Osteoblast (primary cell): Measurements from ENCODE around the gene SLC4A8. TPM values are rescaled to one million over a fixed set of nuclear protein-coding genes. Genes with fewer than 3 reads are reported as not detected.

Experiments
- DNase-seq: peaks from one replicate; pipeline ENCODE4 v3.0.0; 2011; ENCODE audit warnings: low spot score, mixed read lengths; ENCODE audit not compliant: insufficient read length; ENCODE audit errors: missing footprints
- H2AFZ ChIP-seq: 2 replicates; pipeline ENCODE4 v1.6.0; 2011; ENCODE audit warnings: mild to moderate bottlenecking, low read length
- H3K27ac ChIP-seq: 2 replicates; pipeline ENCODE4 v1.5.1; 2011; ENCODE audit warnings: mild to moderate bottlenecking, low read depth, low read length, moderate library complexity
- H3K27me3 ChIP-seq: 2 replicates; pipeline ENCODE4 v1.6.0; 2012; ENCODE audit warnings: mild to moderate bottlenecking, control low read depth, inconsistent platforms, low read length, moderate library complexity; ENCODE audit not compliant: insufficient read depth
- H3K36me3 ChIP-seq: 2 replicates; pipeline ENCODE4 v1.5.1; 2011; ENCODE audit warnings: mild to moderate bottlenecking, low read length, control low read depth, moderate library complexity; ENCODE audit not compliant: insufficient read depth
- H3K4me1 ChIP-seq: 2 replicates; pipeline ENCODE4 v1.5.1; 2011; ENCODE audit warnings: mild to moderate bottlenecking, low read length, control low read depth, moderate library complexity; ENCODE audit not compliant: insufficient read depth
- H3K4me2 ChIP-seq: 2 replicates; pipeline ENCODE4 v1.6.0; 2011; ENCODE audit warnings: mild to moderate bottlenecking, low read length; ENCODE audit not compliant: insufficient read depth
- H3K4me3 ChIP-seq: fragments of 200-600 bp; sonication (generic); 3 replicates; pipeline ENCODE4 v1.5.1; 2012; ENCODE audit warnings: mild to moderate bottlenecking, low read length, inconsistent platforms; ENCODE audit not compliant: insufficient read depth
- H3K79me2 ChIP-seq: 2 replicates; pipeline ENCODE4 v1.6.0; 2012; ENCODE audit warnings: mild to moderate bottlenecking, low read length, control low read depth, inconsistent platforms; ENCODE audit not compliant: insufficient read depth
- H3K9me3 ChIP-seq: 2 replicates; pipeline ENCODE4 v1.5.1; 2011; ENCODE audit warnings: low read depth, low read length, control low read depth
- H4K20me1 ChIP-seq: 2 replicates; pipeline ENCODE4 v1.6.0; 2012; ENCODE audit warnings: mild to moderate bottlenecking, low read length, control low read depth; ENCODE audit not compliant: insufficient read depth
- CTCF ChIP-seq: IDR thresholded peaks from 2 replicates; pipeline ENCODE4 v1.5.1; 2011; ENCODE audit warnings: mild to moderate bottlenecking, low read depth, low read length, moderate library complexity; ENCODE audit errors: extremely low read depth
- total RNA-seq: library from RNA; depleted of rRNA; stranded (reverse); fragments of >200 nt; gene quantifications from 2 replicates; pipeline ENCODE4 v1.2.3, GENCODE V29; 2012

The SLC4A8 gene
- total RNA-seq, 1 donor, result 2.9 TPM

GRCh38 chr12:51429700-51430099 lies 5.1 kb downstream of the SLC4A8 start:
- Histone ChIP-seq H3K79me2 (no peaks in the 10 kb centered on the region), H3K36me3 (no peaks in the 10 kb centered on the region), H3K4me2 (no peak overlapping the region), H4K20me1 (no peaks in the 10 kb centered on the region), H3K4me3 (no peak overlapping the region), H3K27ac (no peak overlapping the region), H3K27me3 (no peaks in the 10 kb centered on the region), H2AFZ (no peak overlapping the region), H3K4me1 (peaks cover 3% of the 10 kb centered on the region), H3K9me3 (no peaks in the 10 kb centered on the region)
- DNase-seq, result no peak
- no peak for TF ChIP-seq CTCF

DNA sequence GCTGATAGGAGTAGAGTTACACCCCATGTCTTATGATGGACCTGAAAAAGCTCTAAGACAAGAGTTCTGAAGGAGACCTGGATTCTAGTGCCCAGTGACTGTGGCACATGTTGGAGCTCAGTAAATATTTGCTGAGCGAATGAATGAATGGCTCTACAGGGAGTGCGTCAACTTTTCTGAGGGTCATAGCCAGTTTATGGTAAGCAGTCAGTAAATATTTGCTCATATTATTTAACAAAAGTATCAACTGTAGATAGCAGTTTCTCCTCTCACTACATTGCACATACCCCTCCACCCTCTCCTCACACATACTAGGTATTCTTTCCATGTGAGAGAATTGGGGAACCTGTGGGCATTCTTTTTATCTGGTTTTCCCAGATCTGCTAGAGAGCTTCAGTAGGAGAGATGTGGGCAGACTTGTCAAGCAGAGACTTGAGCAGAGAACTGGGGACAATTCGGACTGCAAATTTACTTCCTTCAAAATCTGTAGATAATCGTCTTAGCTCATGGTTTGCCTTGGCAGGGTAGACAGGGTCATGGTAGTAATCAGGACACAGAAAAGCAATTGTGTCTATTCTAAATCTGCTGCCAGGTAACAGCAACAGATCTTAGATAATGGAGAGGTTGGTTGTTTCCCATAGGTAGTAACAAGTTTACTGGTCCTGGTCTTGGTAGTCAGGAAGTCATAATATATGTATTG lies 5.7 kb downstream of the SLC4A8 start:
- Histone ChIP-seq H3K4me1 (peaks cover under 1% of the 10 kb centered on the region), H4K20me1 (no peaks in the 10 kb centered on the region), H3K36me3 (no peaks in the 10 kb centered on the region), H3K4me3 (no peak overlapping the region), H2AFZ (no peak overlapping the region), H3K79me2 (no peaks in the 10 kb centered on the region), H3K27ac (no peak overlapping the region), H3K9me3 (no peaks in the 10 kb centered on the region), H3K27me3 (no peaks in the 10 kb centered on the region), H3K4me2 (no peak overlapping the region)
- no peak for TF ChIP-seq CTCF
- no peak for DNase-seq

DNA sequence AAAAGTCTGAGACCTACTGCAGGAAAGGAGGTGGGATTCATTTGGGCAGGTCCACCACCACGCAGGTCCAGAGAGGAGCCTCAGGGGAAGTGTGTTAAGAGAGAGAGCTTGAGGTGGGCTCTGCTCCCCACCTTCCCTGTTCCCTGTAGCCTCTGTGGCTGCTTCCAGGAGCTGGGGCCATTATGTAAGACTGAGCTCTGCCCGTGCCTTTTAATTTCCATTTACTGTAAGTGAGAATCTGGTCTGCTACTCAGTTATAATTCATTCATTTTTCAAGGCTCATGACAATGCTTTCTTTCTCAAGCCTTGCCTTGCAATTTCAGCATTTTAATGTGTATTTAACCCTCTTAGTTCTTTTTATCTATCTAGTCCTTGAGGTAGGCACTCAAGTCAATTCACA lies 8.3 kb downstream of the SLC4A8 start:
- Histone ChIP-seq H4K20me1 (no peaks in the 10 kb centered on the region), H3K27me3 (no peaks in the 10 kb centered on the region), H3K79me2 (no peaks in the 10 kb centered on the region), H2AFZ (no peak overlapping the region), H3K36me3 (no peaks in the 10 kb centered on the region), H3K4me2 (no peak overlapping the region), H3K4me1 (no peaks in the 10 kb centered on the region), H3K9me3 (no peaks in the 10 kb centered on the region), H3K27ac (no peak overlapping the region), H3K4me3 (no peak overlapping the region)
- TF ChIP-seq CTCF, result no peak
- peak; percentile 4 for DNase-seq

GRCh38 chr12:51434305-51434704 lies 9.7 kb downstream of the SLC4A8 start:
- H3K79me2 ChIP-seq, result no peaks in the 10 kb centered on the region
- DNase-seq, result peak; percentile 5
- no peak overlapping the region for H3K27ac ChIP-seq
- no peak for TF ChIP-seq CTCF
- H3K4me1 ChIP-seq, result no peaks in the 10 kb centered on the region
- H3K36me3 ChIP-seq, result no peaks in the 10 kb centered on the region
- no peaks in the 10 kb centered on the region for H3K27me3 ChIP-seq
- no peaks in the 10 kb centered on the region for H4K20me1 ChIP-seq
- H3K4me3 ChIP-seq, result no peak overlapping the region
- no peak overlapping the region for H2AFZ ChIP-seq
- H3K9me3 ChIP-seq, result no peaks in the 10 kb centered on the region
- no peak overlapping the region for H3K4me2 ChIP-seq
